Mucosa of stomach (tissue), 1 donor: ENCODE results near the gene SCN8A.

Experiments
- H3K27me3 ChIP-seq: one replicate; pipeline ENCODE4 v1.7.0; 2013; ENCODE audit warnings: mild to moderate bottlenecking, low read length; ENCODE audit not compliant: control insufficient read depth, insufficient read depth
- H3K36me3 ChIP-seq: one replicate; pipeline ENCODE4 v1.7.0; 2013; ENCODE audit warnings: low read length; ENCODE audit not compliant: control insufficient read depth, insufficient read depth
- H3K4me1 ChIP-seq: one replicate; pipeline ENCODE4 v1.7.0; 2013; ENCODE audit warnings: mild to moderate bottlenecking, low read length; ENCODE audit not compliant: control insufficient read depth, insufficient read depth
- H3K4me3 ChIP-seq: one replicate; pipeline ENCODE4 v1.7.0; 2013; ENCODE audit warnings: low read length
- H3K9ac ChIP-seq: one replicate; pipeline ENCODE4 v1.7.0; 2013; ENCODE audit warnings: mild to moderate bottlenecking, low read length, moderate library complexity
- H3K9me3 ChIP-seq: one replicate; pipeline ENCODE4 v1.7.0; 2013; ENCODE audit warnings: mild to moderate bottlenecking, low read length, moderate library complexity; ENCODE audit not compliant: control insufficient read depth
- donor health status: Pancreatic carcinoma.

SCN8A gene

GRCh38 chr12:51836827-51837173 is 245.8 kb downstream of the SCN8A start:
- H3K9ac ChIP-seq = no peak overlapping the region
- H3K36me3 ChIP-seq = no peaks in the 10 kb centered on the region
- H3K4me1 ChIP-seq = no peaks in the 10 kb centered on the region
- H3K27me3 ChIP-seq = peaks cover 31% of the 10 kb centered on the region
- no peaks in the 10 kb centered on the region for H3K9me3 ChIP-seq
- H3K4me3 ChIP-seq = no peak overlapping the region

GRCh38 chr12:51837286-51837685 is 246.3 kb downstream of the SCN8A start:
- no peak overlapping the region for H3K4me3 ChIP-seq
- H3K27me3 ChIP-seq = peaks cover 32% of the 10 kb centered on the region
- H3K4me1 ChIP-seq = no peaks in the 10 kb centered on the region
- H3K36me3 ChIP-seq = no peaks in the 10 kb centered on the region
- H3K9ac ChIP-seq = no peak overlapping the region
- H3K9me3 ChIP-seq = no peaks in the 10 kb centered on the region

- Histone ChIP-seq H3K9ac (no peak overlapping the region), H3K4me3 (no peak overlapping the region), H3K4me1 (no peaks in the 10 kb centered on the region), H3K27me3 (peaks cover 34% of the 10 kb centered on the region), H3K36me3 (no peaks in the 10 kb centered on the region), H3K9me3 (no peaks in the 10 kb centered on the region)
These were observed 247.0 kb downstream of the SCN8A start for GRCh38 chr12:51838036-51838435.

GRCh38 chr12:51838762-51839161 is 247.7 kb downstream of the SCN8A start:
- Histone ChIP-seq H3K4me1 (no peaks in the 10 kb centered on the region), H3K27me3 (peaks cover 38% of the 10 kb centered on the region), H3K9ac (no peak overlapping the region), H3K9me3 (no peaks in the 10 kb centered on the region), H3K4me3 (no peak overlapping the region), H3K36me3 (no peaks in the 10 kb centered on the region)

GRCh38 chr12:51839310-51839947 is 248.4 kb downstream of the SCN8A start:
- Histone ChIP-seq H3K36me3 (no peaks in the 10 kb centered on the region), H3K4me1 (no peaks in the 10 kb centered on the region), H3K9ac (no peak overlapping the region), H3K9me3 (no peaks in the 10 kb centered on the region), H3K27me3 (peaks cover 42% of the 10 kb centered on the region), H3K4me3 (no peak overlapping the region)

- H3K4me3 ChIP-seq = no peak overlapping the region
- H3K36me3 ChIP-seq = no peaks in the 10 kb centered on the region
- peaks cover 57% of the 10 kb centered on the region for H3K27me3 ChIP-seq
- H3K9me3 ChIP-seq = no peaks in the 10 kb centered on the region
- no peak overlapping the region for H3K9ac ChIP-seq
- no peaks in the 10 kb centered on the region for H3K4me1 ChIP-seq
These were observed 249.9 kb downstream of the SCN8A start for GRCh38 chr12:51840966-51841365.

- H3K9me3 ChIP-seq = no peaks in the 10 kb centered on the region
- H3K9ac ChIP-seq = no peak overlapping the region
- H3K4me3 ChIP-seq = no peak overlapping the region
- H3K4me1 ChIP-seq = peaks cover 4% of the 10 kb centered on the region
- H3K36me3 ChIP-seq = no peaks in the 10 kb centered on the region
- peaks cover 65% of the 10 kb centered on the region for H3K27me3 ChIP-seq
These were observed 250.7 kb downstream of the SCN8A start for GRCh38 chr12:51841727-51842126.

GRCh38 chr12:51844854-51845253 is 253.8 kb downstream of the SCN8A start:
- no peak overlapping the region for H3K4me3 ChIP-seq
- H3K27me3 ChIP-seq = peaks cover 68% of the 10 kb centered on the region
- H3K9ac ChIP-seq = no peak overlapping the region
- no peaks in the 10 kb centered on the region for H3K36me3 ChIP-seq
- peaks cover 18% of the 10 kb centered on the region for H3K4me1 ChIP-seq
- H3K9me3 ChIP-seq = no peaks in the 10 kb centered on the region

GRCh38 chr12:51845482-51845881 is 254.4 kb downstream of the SCN8A start:
- Histone ChIP-seq H3K4me1 (peaks cover 18% of the 10 kb centered on the region), H3K9ac (no peak overlapping the region), H3K9me3 (no peaks in the 10 kb centered on the region), H3K27me3 (peaks cover 69% of the 10 kb centered on the region), H3K36me3 (no peaks in the 10 kb centered on the region), H3K4me3 (no peak overlapping the region)

GRCh38 chr12:51846271-51846691 is 255.2 kb downstream of the SCN8A start:
- Histone ChIP-seq H3K4me3 (no peak overlapping the region), H3K36me3 (no peaks in the 10 kb centered on the region), H3K27me3 (peaks cover 69% of the 10 kb centered on the region), H3K4me1 (peaks cover 18% of the 10 kb centered on the region), H3K9me3 (no peaks in the 10 kb centered on the region), H3K9ac (no peak overlapping the region)

- Histone ChIP-seq H3K9ac (no peak overlapping the region), H3K4me3 (no peak overlapping the region), H3K27me3 (peaks cover 68% of the 10 kb centered on the region), H3K9me3 (no peaks in the 10 kb centered on the region), H3K36me3 (no peaks in the 10 kb centered on the region), H3K4me1 (peaks cover 18% of the 10 kb centered on the region)
These were observed 256.0 kb downstream of the SCN8A start for GRCh38 chr12:51846911-51847642.

- Histone ChIP-seq H3K9me3 (no peaks in the 10 kb centered on the region), H3K4me1 (peaks cover 18% of the 10 kb centered on the region), H3K9ac (no peak overlapping the region), H3K4me3 (no peak overlapping the region), H3K27me3 (peaks cover 62% of the 10 kb centered on the region), H3K36me3 (no peaks in the 10 kb centered on the region)
These were observed 256.8 kb downstream of the SCN8A start for GRCh38 chr12:51847643-51848325.
